GM18907 (cell line): ENCODE data around the gene NAV2.
"Not testable (repeated sequence)": the region's sequence is repeated elsewhere in the genome, so short reads cannot be mapped to it uniquely, and the experiment has no call there.

Source experiments
- ATAC-seq: cut with Tn5 transposase; IDR thresholded peaks from one replicate; pipeline ENCODE4 v1.9.1; 2021; ENCODE audit warnings: mild to moderate bottlenecking, moderate library complexity; ENCODE audit not compliant: unreplicated experiment

Gene NAV2

DNA sequence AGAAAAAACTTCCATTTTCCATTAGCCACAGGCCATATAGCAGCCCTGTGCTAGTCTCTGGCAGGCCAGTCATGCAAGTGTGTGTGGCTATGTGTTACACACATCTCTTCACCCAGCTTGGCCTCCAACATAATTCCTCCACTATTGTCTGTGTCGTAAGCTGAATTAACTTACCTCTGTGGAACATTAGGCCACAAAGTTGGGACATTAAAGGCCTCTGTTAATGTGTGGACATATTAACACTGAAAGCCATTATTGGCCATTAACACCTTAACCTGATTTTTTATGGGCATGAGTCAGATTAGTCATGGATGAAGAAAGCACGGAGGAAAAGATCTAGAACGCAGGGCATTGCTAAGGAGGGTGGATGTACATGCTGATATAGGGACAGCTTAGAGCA lies 347.5 kb downstream of the NAV2 start:
- ATAC-seq, result no peak

- ATAC-seq, result no peak
These were observed 348.1 kb downstream of the NAV2 start for GRCh38 chr11:20060647-20061205.

DNA sequence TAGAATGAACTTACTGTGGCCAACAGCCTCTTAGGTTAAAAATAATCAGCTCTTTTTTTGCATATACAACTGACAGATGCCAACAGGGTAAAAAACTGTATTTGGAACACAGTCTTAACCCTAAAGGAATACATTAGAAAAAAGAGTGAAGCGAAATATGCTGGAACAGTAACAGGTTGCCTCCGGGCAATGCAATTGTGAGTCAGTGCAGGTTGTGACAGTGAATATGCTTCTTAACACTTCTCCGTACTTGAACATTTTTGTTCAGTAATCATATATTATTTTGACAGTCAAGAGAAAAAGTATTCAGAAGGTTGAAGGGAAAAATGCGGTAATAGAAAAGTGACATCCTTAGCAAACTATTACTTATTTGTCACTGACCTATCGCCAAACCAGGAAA lies 349.1 kb downstream of the NAV2 start:
- no peak for ATAC-seq

- no peak for ATAC-seq
These were observed 352.3 kb downstream of the NAV2 start for GRCh38 chr11:20064961-20065405.

GRCh38 chr11:20065406-20065805 lies 352.8 kb downstream of the NAV2 start:
- no peak for ATAC-seq

DNA sequence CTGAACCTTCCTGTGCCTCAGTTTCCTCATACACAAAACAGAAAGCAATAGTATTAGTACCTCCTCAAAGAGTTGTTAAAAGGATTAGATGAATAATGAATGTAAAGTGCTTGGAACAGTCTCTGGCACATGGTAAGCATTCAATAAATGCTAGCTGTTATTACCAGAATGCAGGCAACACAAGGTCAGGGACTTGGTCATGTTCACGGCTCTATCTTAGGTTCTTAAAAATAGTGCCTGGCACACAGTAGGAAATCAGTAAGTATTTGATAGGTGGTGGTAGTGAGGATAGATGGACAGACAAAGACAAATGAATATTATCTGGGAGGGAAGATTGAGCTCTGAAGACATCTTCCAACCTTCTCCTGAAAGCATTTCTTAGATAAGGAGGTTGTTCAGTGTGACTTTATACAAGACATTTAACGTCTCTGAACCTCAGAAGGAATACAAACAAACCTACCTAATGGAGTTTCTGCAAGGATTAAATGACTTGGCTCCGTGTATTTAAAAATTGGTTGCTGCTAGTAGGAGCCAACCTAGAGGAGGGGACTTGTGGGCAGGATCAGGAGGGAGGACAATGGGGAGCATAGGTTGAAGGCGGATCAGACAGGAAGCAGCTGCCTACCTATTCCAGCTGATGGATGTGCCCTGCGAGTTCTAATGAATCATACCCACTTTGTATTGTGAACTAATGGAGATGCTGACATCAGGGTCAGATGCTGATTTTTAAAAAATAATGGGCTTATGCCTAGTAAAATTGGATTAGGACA lies 353.6 kb downstream of the NAV2 start:
- no peak for ATAC-seq

GRCh38 chr11:20066783-20067156 lies 354.1 kb downstream of the NAV2 start:
- no peak for ATAC-seq

GRCh38 chr11:20067665-20068064 lies 355.0 kb downstream of the NAV2 start:
- ATAC-seq, result no peak

GRCh38 chr11:20068691-20069090 lies 356.1 kb downstream of the NAV2 start:
- ATAC-seq, result no peak

DNA sequence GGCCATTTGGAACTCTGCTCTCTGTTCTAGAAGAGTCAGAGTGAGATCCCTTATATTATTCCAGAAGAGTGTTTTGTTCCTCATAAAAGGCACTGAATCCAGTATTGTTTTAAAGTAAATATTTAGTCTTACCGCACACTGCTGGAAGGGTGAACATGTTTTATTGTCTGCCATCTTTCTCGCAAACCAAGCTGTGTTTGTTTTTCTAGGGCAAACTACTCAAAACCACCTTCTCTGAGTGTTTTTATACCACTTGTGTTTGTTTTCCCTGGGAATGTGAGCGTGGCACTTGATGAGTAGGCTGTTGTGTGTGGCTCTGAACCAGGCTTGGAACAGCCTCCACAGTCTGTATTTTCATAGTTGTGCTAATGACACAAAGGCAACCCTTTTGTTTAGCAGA lies 357.8 kb downstream of the NAV2 start:
- ATAC-seq, result no peak

DNA sequence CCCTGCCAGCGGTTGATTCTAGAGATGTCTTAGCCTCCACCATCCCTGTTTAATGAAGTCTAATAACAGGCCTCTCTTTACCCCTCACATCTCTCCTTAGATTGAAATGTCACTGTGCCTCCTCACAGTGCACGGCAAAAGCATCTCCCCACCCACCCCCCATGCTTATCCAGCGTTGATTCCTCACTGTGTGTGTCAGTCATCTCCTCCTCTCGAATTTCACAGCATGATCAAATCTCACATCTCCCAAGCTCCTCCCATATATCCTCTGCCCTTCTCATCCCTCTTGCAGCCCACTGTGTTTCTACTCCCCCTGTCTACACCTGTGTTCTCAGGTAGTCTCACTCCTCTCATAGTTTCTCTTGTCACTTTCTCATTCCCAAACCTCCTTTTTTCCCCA lies 363.0 kb downstream of the NAV2 start:
- ATAC-seq, result no peak

DNA sequence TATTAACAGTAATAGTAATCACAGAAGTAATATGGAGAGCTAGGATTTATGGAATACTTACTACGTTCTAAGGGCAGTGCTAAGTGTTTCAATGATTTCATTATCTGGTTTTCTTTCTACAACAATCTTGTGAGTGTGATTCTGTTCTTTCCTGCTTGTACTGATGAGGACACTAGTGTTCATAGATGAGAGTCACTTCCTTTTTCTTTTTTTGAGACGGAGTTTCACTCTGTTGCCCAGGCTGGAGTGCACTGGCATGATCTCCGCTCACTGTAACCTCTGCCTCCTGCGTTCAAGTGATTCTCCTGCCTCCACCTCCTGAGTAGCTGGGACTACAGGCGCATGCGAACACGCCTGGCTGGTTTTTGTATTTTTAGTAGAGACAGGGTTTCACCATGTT lies 366.2 kb downstream of the NAV2 start:
- no peak for ATAC-seq

- ATAC-seq, result peak; percentile 97
These were observed 367.5 kb downstream of the NAV2 start for GRCh38 chr11:20080032-20080685.

DNA sequence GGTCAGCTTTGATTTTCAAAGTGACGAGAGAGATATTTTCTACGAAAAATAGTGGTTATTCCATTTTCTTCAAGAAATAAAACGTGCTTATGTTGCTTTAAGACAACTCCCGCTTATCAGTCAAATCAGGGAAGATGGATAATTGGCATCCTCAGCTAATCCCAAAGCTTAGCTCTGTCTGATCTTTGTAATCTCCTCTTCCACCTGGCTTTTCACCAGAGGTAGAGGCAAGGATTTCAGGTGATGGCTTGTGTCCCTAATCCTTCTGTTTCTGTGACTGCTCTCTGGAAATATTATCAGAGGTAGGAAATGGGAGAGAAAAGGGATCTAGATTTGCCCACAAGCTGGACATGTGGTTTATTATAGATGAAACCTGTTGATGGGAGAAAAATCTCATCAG lies 368.7 kb downstream of the NAV2 start:
- no peak for ATAC-seq

GRCh38 chr11:20083877-20084276 lies 371.2 kb downstream of the NAV2 start:
- not testable (repeated sequence) for ATAC-seq

DNA sequence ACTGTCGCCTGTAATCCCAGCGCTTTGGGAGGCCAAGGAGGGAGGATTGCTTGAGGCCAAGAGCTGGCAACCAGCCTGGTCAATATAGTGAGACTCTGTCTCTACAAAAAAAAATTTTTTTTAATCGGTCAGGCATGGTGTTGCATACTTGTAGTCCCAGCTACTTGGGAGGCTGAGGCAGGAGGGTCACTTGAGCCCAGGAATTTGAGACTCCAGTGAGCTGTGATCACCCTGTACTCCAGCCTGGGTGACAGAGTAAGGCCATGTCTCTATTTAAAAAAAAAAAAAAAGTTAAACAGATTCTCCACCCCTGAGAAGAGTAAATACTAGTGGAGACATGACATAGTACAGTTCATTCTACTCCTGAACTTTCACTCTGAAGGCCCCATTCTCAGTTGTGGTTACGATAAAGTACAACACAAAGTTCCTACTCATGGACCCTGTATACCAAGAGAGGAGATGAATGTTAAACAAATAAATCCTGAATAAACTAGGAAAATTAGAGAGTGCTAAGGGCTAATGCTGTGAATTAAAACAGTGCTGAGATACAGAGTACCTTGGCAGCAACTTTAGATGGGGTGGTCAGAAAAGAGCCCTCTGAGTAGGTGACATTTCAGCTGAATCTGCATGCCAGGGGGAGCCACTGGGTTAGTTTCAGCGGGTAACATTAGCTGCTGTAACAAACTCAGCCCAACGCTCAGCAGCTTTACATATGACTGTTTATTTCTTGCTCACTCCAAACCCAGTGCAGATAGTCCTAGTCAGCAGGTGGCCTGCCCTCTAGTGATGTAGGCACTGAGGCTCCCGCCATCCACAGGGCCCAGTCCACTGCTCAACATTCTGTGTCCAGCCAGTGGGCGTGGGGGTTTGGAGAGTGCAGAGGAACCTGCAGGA lies 372.5 kb downstream of the NAV2 start:
- no peak for ATAC-seq

DNA sequence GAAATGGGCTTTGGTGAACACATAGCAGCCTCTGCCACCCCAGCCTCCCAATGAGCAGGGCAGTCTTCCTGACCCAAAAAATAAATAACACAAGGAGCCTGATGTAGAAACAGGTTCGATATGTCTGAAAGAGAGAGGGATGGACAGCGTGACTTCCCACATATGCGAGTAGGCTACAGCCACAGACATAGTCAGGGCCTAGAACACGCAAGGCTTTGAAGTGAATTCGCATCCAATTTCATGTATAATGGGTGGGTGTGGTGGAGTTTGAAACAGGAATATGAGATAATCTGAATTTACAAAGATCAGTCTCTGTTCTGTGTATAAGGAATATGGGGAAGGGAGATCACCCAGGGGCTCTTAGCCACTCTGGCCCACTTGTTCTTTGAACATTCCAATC lies 373.3 kb downstream of the NAV2 start:
- no peak for ATAC-seq

DNA sequence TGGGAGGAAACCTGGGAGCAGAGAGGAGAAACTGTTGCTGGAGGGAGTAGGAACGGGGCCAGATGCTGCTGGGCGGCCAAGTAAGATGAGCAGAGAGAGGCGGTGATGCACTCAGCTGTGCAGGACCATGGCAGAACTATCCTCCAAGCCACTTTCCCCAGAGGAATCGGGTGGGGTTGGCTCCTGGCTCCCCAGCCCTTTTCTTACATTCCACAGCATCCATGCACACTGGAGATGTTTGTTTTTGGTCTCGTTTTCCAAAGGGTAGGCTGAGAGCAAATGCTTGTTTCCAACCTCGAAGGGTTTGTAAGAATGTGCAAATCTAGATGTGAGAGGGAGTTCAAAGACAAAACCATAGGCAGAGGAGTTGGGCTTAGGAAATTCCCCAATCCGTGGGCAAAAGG lies 374.5 kb downstream of the NAV2 start:
- no peak for ATAC-seq

DNA sequence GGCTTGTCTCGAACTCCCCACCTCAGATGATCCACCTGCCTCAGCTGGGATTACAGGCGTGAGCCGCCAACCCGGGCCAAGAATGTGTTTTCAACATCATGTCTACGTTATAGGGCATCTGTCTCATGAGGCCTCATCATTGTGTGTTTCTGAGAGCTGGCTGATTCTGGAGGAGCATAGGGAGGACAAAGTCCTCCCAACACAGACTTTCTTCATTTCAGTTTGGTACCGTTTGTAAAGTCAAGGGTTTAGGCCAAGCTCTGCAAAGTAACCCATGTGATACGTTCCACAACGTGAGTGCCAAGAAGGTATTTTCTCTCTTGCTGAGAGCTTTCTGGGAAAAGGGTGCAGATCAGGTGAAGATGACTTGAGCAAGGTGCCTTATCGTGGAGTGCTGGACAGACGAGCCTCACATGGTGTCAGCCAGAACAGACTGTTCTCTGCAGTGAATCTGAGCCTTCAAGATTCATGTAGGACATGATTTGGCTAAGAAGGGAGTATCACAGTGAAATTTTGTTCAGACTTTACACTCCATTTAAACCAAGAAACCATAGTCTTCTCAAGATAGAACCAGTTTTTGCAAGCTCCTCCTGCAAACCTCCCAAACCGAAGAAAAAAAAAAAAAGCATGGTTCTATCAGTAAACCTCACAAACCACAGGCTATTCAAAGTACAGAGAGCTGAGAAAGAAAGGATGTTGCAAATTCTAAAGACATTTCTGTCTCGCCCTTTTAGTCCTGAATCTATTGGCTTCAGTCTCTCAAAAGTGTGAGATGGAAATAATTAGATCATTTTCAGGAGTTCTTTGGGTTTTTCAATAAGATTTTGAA lies 376.0 kb downstream of the NAV2 start:
- ATAC-seq, result peak; percentile 56

DNA sequence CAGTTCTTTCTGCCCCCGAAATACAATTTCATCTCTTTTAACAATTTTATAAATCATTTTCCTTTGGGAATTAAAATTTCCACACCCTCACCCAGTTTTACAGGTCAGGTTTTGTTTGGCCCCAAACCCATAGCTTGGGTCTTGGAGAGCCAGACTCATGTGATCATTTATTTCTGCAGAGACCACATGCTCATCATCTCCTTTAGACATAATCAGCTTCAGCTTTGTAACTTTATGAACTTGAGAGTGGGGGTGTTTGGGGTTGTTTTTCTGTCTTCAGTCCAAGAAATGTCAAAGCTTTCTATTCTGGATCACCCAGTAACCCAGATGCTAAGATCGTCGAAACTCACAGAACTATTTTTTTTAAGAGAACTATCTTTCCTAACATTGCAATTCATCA lies 376.7 kb downstream of the NAV2 start:
- no peak for ATAC-seq
